C4-2B (cell line): ENCODE results near the gene OSBP.

Experiments
- CTCF ChIP-seq: fragments of 450-650 bp; conservative IDR thresholded peaks from 2 replicates; pipeline ENCODE4 v1.5.1; 2017; ENCODE audit warnings: mild to moderate bottlenecking
- ZFX ChIP-seq: fragments of 450-650 bp; IDR thresholded peaks from 2 replicates; pipeline ENCODE4 v1.6.1; 2017

GRCh38 chr11:59528711-59529110, 86.9 kb downstream of the OSBP start:
- TF ChIP-seq CTCF (no peak), ZFX (no peak)
